ENCODE measurements around the gene XPNPEP1.

Gene XPNPEP1

DNA sequence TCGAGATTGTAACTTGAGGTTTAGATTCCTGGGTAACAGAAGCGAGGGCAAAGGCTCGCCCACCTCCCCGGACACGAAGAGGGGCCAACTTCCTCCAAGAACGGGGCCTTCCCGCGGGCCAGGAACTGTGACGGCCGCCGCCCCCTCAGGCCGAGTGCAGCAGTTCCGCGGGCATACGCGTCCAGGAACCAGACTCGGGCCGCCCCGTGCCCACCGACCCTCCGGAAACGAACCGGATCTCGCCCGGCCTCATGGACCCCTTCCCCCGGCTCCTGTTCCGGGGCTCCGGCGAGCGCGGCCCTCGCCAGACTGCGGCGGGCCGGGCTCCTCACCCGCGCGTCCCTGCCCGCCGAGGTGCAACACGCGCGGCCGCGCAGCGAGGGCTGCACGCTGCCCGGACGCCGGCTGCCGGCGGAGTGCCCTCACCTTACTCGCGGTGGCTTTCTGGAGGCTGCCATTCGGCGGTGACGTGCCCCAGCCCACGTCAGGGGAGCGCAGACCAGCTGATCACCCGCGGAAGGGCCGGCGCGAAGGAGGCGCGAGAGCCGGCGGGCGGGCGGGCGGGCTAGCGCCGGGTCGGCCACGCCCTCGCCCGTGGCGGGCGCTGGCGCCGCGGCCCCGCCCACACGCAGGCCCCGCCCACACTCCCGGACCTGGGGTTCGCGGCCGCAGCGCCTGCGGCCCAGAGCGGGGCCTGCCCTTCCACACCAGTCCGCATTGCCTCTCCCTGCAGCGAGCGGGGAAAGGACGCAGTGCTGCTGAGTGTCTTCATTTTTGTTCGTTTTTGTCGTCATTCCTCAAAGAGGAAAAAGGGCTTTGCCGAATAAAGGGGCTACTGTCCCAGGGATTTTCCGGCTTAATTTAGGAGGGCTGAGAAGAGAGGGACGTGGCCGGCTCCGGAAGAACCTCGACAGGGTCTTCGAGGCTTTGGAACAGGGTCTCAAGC lies at the start of gene XPNPEP1:
Gene XPNPEP1, minus strand, starts transcription at position 536 of the 946 bp plus-strand sequence. Its CDS starts 78 bp downstream, at position 458.
- H3K4me1 Mint-ChIP-seq, result peaks cover 32% of the 10 kb centered on the region
- no peaks in the 10 kb centered on the region for H3K27me3 Mint-ChIP-seq
- DNase-seq (ENCODE audit: low spot score in 2 of 2) (peak; percentile 75 to 76), ATAC-seq (ENCODE audit: low read depth) (peak; percentile 97)
- H3K4me3 Mint-ChIP-seq, result peak within 1 kb of the TSS; percentile 78
- H3K36me3 Mint-ChIP-seq, result no peaks in the 10 kb centered on the region
- H3K9me3 Mint-ChIP-seq, result peaks cover 3% of the 10 kb centered on the region
- peak within 1 kb of the TSS; percentile 88 for H3K27ac Mint-ChIP-seq

DNA sequence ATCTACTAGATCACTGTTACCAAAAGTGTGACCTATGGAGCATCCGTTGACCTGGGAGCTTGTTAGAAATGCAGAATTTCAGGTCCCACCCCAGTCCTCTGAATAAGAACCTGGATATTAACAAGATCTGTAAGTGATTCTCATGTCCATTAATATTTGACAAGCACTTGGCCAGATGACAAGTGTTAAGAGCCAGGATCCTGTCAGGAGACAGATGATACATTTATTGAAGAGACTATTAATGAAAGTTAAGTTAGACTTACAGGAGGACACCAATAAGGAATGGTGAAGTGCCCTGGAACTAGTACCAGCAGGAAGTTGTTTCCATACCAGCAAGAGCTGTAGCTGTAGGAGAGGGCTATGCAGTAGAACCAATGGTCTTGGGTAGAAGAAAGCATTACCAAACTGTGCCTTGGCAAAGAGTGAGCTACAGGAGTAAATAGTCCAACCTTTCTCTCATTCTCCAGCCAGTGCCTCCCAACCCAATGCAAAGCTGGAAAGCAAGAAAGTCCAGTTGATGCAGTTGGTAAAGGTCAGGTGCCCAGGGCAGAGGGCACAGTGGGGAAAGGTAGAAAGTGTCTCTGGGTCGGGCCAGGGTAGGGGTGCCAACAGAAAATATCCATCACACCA lies 49.2 kb upstream of the XPNPEP1 start:
- Mint-ChIP-seq H3K4me1 (no peaks in the 10 kb centered on the region), H3K9me3 (no peaks in the 10 kb centered on the region), H3K27ac (no peak overlapping the region), H3K27me3 (no peaks in the 10 kb centered on the region), H3K4me3 (no peak overlapping the region), H3K36me3 (no peaks in the 10 kb centered on the region)
- DNase-seq (ENCODE audit: low spot score in 2 of 2), result no peak
- no peak for ATAC-seq (ENCODE audit: low read depth)

GRCh38 chr10:109971634-109972033 lies 48.3 kb upstream of the XPNPEP1 start:
- Mint-ChIP-seq H3K4me1 (no peaks in the 10 kb centered on the region), H3K4me3 (no peak overlapping the region), H3K27ac (no peak overlapping the region), H3K27me3 (no peaks in the 10 kb centered on the region), H3K36me3 (no peaks in the 10 kb centered on the region), H3K9me3 (no peaks in the 10 kb centered on the region)
- DNase-seq (ENCODE audit: low spot score in 2 of 2), result no peak
- no peak for ATAC-seq (ENCODE audit: low read depth)

GRCh38 chr10:109969760-109970346 lies 46.5 kb upstream of the XPNPEP1 start:
- no peak overlapping the region for H3K27ac Mint-ChIP-seq
- no peaks in the 10 kb centered on the region for H3K4me1 Mint-ChIP-seq
- H3K27me3 Mint-ChIP-seq, result no peaks in the 10 kb centered on the region
- H3K36me3 Mint-ChIP-seq, result no peaks in the 10 kb centered on the region
- H3K9me3 Mint-ChIP-seq, result no peaks in the 10 kb centered on the region
- ATAC-seq (ENCODE audit: low read depth), result no peak
- no peak for DNase-seq (ENCODE audit: low spot score in 2 of 2)
- H3K4me3 Mint-ChIP-seq, result no peak overlapping the region

DNA sequence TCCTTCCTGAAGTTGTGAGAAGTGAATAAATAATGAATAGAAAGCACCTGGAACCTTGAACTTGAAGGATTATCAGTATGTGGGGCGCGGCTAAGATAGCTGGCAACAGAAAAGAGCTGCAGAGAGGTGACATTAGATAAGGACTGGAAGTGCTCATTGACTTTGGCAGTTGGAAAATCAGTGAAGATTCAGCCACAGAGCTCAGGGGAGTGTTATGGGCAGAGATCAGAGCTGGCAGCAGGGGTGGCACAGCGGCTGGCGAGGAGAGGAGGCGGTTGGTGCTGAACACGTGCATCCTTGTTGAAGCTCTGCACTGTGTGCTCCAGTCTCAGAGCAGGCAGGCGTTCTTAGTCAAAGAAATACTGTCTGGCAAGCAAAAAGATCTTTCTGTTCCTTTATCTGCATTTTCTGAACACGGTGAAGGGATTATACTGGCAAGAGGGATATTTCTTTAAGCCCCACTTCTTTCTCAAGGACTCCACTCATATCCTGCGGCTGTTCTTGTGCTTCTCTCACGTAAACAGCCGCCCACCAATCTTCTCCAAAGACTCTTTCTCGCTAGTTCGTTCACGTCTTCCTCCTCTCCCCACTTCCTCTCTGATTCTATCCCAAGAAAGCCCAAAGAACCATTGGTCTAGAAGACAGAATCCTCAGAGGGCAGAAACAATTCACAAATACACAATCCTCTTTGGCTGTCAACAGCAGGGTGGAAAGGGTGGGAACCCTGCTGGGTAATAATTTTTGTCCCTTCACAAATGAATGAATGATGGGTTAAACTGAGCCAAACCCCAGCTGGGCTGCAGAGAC lies 45.8 kb upstream of the XPNPEP1 start:
- Mint-ChIP-seq H3K27ac (no peak overlapping the region), H3K9me3 (no peaks in the 10 kb centered on the region), H3K36me3 (no peaks in the 10 kb centered on the region), H3K4me3 (no peak overlapping the region), H3K4me1 (no peaks in the 10 kb centered on the region), H3K27me3 (no peaks in the 10 kb centered on the region)
- DNase-seq (ENCODE audit: low spot score in 2 of 2), result no peak
- ATAC-seq (ENCODE audit: low read depth), result no peak

- Mint-ChIP-seq H3K4me1 (no peaks in the 10 kb centered on the region), H3K9me3 (no peaks in the 10 kb centered on the region), H3K36me3 (no peaks in the 10 kb centered on the region), H3K27ac (no peak overlapping the region), H3K4me3 (no peak overlapping the region), H3K27me3 (no peaks in the 10 kb centered on the region)
- DNase-seq (ENCODE audit: low spot score in 2 of 2), result no peak
- no peak for ATAC-seq (ENCODE audit: low read depth)
Observed at GRCh38 chr10:109967739-109968088, 44.4 kb upstream of the XPNPEP1 start.

- no peak overlapping the region for H3K27ac Mint-ChIP-seq
- ATAC-seq (ENCODE audit: low read depth), result no peak
- H3K36me3 Mint-ChIP-seq, result no peaks in the 10 kb centered on the region
- no peaks in the 10 kb centered on the region for H3K27me3 Mint-ChIP-seq
- H3K9me3 Mint-ChIP-seq, result no peaks in the 10 kb centered on the region
- no peak for DNase-seq (ENCODE audit: low spot score in 2 of 2)
- H3K4me1 Mint-ChIP-seq, result no peaks in the 10 kb centered on the region
- H3K4me3 Mint-ChIP-seq, result no peak overlapping the region
Observed at GRCh38 chr10:109966961-109967738, 43.8 kb upstream of the XPNPEP1 start.

- ATAC-seq (ENCODE audit: low read depth) (no peak), DNase-seq (ENCODE audit: low spot score in 2 of 2) (no peak)
- no peaks in the 10 kb centered on the region for H3K9me3 Mint-ChIP-seq
- no peaks in the 10 kb centered on the region for H3K4me1 Mint-ChIP-seq
- H3K27me3 Mint-ChIP-seq, result no peaks in the 10 kb centered on the region
- no peaks in the 10 kb centered on the region for H3K36me3 Mint-ChIP-seq
- no peak overlapping the region for H3K27ac Mint-ChIP-seq
- no peak overlapping the region for H3K4me3 Mint-ChIP-seq
Observed at GRCh38 chr10:109964318-109964717, 41.0 kb upstream of the XPNPEP1 start.

DNA sequence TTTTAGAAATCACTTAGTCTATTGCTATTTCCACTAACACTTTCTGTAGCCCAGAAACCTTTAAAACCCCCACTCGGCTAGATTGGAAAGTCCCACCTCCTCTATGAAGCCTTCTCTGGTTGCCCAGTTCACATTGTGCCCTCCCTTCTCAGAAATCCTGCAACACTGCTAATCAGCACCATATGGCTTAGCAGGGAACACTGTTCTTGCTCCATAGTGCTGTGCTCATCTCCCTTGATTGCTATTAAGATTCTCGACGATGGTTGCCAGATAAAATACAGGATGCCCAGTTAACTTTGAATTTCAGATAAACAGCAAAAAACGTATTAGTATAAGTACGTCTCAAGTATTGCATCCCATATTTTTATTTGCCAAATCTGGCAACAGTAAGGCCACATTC lies 40.1 kb upstream of the XPNPEP1 start:
- H3K4me1 Mint-ChIP-seq, result no peaks in the 10 kb centered on the region
- H3K27me3 Mint-ChIP-seq, result no peaks in the 10 kb centered on the region
- H3K4me3 Mint-ChIP-seq, result no peak overlapping the region
- no peaks in the 10 kb centered on the region for H3K36me3 Mint-ChIP-seq
- ATAC-seq (ENCODE audit: low read depth) (no peak), DNase-seq (ENCODE audit: low spot score in 2 of 2) (no peak)
- no peak overlapping the region for H3K27ac Mint-ChIP-seq
- H3K9me3 Mint-ChIP-seq, result no peaks in the 10 kb centered on the region

- peaks cover 7% of the 10 kb centered on the region for H3K4me1 Mint-ChIP-seq
- ATAC-seq (ENCODE audit: low read depth) (no peak), DNase-seq (ENCODE audit: low spot score in 2 of 2) (no peak)
- no peak overlapping the region for H3K4me3 Mint-ChIP-seq
- no peak overlapping the region for H3K27ac Mint-ChIP-seq
- H3K36me3 Mint-ChIP-seq, result no peaks in the 10 kb centered on the region
- no peaks in the 10 kb centered on the region for H3K9me3 Mint-ChIP-seq
- no peaks in the 10 kb centered on the region for H3K27me3 Mint-ChIP-seq
Observed at GRCh38 chr10:109962247-109962646, 38.9 kb upstream of the XPNPEP1 start.

- ATAC-seq (ENCODE audit: low read depth) (no peak), DNase-seq (ENCODE audit: low spot score in 2 of 2) (no peak)
- H3K27ac Mint-ChIP-seq, result no peak overlapping the region
- H3K4me1 Mint-ChIP-seq, result peaks cover 14% of the 10 kb centered on the region
- no peaks in the 10 kb centered on the region for H3K36me3 Mint-ChIP-seq
- H3K9me3 Mint-ChIP-seq, result no peaks in the 10 kb centered on the region
- no peak overlapping the region for H3K4me3 Mint-ChIP-seq
- no peaks in the 10 kb centered on the region for H3K27me3 Mint-ChIP-seq
Observed at GRCh38 chr10:109961174-109962001, 38.1 kb upstream of the XPNPEP1 start.

GRCh38 chr10:109960682-109961081 lies 37.4 kb upstream of the XPNPEP1 start:
- Mint-ChIP-seq H3K4me1 (peaks cover 14% of the 10 kb centered on the region), H3K4me3 (no peak overlapping the region), H3K36me3 (no peaks in the 10 kb centered on the region), H3K27ac (no peak overlapping the region), H3K9me3 (no peaks in the 10 kb centered on the region), H3K27me3 (no peaks in the 10 kb centered on the region)
- no peak for DNase-seq (ENCODE audit: low spot score in 2 of 2)
- ATAC-seq (ENCODE audit: low read depth), result no peak
